Measurements from ENCODE around the gene CFAP69.

DNA sequence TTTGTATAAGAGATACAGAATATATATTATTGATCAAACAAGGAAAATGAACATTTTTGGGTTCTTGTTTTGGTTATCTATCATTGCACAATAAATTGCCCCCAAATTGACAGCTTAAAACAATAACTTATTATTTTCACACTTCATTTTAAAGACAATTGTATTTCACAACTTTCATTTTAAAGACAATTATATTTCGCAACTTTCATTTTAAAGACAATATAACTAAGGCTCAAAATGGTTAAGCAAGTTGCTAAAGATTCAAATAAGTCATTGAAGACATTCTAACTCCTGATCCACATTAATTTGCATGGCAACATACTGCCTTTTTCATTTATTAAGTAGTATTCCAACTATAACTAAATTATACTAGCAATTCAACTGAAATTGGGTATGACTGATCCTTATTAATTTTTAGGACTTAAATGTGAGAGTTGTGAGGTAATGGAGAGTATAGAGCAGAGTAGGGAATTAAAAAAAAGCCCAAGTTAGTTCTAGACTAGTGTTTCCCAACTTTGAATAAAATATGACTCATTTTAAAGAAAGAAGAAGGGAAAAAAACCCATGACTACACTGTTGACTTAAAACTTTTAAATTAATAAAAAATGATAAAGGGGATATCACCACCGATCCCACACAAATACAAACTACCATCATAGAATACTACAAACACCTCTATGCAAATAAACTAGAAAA is 43.3 kb upstream of the CFAP69 start:
- TF ChIP-seq, protein P1, sequence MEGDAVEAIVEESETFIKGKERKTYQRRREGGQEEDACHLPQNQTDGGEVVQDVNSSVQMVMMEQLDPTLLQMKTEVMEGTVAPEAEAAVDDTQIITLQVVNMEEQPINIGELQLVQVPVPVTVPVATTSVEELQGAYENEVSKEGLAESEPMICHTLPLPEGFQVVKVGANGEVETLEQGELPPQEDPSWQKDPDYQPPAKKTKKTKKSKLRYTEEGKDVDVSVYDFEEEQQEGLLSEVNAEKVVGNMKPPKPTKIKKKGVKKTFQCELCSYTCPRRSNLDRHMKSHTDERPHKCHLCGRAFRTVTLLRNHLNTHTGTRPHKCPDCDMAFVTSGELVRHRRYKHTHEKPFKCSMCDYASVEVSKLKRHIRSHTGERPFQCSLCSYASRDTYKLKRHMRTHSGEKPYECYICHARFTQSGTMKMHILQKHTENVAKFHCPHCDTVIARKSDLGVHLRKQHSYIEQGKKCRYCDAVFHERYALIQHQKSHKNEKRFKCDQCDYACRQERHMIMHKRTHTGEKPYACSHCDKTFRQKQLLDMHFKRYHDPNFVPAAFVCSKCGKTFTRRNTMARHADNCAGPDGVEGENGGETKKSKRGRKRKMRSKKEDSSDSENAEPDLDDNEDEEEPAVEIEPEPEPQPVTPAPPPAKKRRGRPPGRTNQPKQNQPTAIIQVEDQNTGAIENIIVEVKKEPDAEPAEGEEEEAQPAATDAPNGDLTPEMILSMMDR (IDR thresholded peaks at IDR 0.05; ENCODE audit: poor library complexity, severe bottlenecking): no peak
- no peak for TF ChIP-seq POLR2AphosphoS5 (IDR thresholded peaks at IDR 0.05)
